ENCODE data around the gene GATAD2B.

DNA sequence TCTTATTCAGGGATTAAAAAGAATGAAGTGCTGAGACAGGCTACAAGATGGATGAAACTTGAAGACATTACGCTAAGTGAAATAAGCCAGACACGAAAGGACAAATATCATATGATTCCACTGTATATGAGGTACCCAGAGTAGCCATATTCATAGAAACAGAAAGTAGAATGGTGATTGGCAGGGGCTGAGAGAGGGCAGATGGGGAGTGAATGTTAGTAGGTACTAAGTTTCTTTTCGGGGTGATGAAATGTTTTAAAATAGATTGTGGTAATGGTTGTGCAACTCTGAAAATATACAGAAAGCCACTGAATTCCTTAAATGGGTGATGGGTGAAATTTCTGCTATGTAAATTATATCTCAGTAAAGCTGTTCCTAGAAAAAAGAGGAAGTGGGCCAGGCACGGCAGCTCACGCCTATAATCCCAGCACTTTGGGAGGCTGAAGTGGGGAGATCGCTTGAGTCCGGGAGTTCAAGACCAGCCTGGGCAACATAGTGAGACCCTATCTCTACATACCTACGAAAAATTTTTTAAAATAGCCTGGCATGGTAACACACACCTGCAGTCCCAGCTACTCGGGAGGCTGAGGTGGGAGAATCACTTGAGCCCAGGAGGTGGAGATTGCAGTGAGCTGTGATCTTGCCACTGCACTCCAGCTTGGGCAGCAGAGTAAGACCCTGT lies 131.7 kb downstream of the GATAD2B start:
- TF ChIP-seq, protein P1, sequence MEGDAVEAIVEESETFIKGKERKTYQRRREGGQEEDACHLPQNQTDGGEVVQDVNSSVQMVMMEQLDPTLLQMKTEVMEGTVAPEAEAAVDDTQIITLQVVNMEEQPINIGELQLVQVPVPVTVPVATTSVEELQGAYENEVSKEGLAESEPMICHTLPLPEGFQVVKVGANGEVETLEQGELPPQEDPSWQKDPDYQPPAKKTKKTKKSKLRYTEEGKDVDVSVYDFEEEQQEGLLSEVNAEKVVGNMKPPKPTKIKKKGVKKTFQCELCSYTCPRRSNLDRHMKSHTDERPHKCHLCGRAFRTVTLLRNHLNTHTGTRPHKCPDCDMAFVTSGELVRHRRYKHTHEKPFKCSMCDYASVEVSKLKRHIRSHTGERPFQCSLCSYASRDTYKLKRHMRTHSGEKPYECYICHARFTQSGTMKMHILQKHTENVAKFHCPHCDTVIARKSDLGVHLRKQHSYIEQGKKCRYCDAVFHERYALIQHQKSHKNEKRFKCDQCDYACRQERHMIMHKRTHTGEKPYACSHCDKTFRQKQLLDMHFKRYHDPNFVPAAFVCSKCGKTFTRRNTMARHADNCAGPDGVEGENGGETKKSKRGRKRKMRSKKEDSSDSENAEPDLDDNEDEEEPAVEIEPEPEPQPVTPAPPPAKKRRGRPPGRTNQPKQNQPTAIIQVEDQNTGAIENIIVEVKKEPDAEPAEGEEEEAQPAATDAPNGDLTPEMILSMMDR (IDR thresholded peaks at IDR 0.05) = no peak
- no peak for TF ChIP-seq POLR2A (IDR thresholded peaks at IDR 0.05)
